Ammon's horn (tissue), 1 donor: ENCODE data around the gene FILIP1L.
"Not testable (repeated sequence)": the region's sequence is repeated elsewhere in the genome, so short reads cannot be mapped to it uniquely, and the experiment has no call there.

Experiments
- DNase-seq: peaks from one replicate; pipeline ENCODE4 v3.0.0-alpha.2; 2016; ENCODE audit warnings: low spot score

Gene FILIP1L

GRCh38 chr3:99842826-99843589, 271.3 kb downstream of the FILIP1L start:
- peak; percentile 69 for DNase-seq

GRCh38 chr3:99841949-99842348, 272.4 kb downstream of the FILIP1L start:
- DNase-seq: not testable (repeated sequence)

DNA sequence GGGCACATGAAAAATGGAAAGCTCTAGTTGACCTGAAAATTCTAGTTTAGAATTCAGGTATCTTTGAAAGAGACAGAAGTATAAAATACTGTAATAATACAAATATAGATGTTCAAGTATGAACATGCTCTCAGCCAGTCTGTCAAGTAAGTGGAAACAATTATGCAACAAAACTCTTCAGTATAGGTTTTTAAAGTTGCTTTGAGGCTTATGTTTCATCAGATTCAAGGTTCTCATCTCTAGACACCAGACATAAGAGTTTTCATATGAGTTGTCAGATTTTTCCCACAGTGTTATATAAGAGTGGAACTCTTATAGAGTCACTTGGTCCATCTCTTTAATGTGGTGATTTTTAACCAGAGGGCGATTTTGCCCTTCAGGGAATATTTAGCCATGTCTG, 274.7 kb downstream of the FILIP1L start:
- DNase-seq: no peak

DNA sequence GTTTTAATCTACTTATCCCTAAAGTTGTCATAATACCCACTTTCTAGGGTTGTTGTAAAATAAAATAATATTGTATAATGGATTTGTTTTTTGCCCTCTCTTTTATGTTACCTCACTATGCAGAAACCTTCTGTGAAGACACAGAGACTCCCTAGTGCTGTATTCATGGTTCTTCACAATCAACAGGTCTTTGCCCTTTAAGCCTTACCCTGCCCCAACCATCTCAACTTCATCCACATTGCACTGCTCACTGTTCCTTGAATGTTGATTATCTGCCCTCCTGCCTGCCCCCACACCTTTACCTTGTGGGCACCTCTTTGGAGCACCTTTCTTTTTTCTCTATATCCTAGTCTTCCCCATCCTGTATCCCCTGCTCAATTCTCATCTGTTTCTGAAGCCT, 275.5 kb downstream of the FILIP1L start:
- DNase-seq: no peak

DNA sequence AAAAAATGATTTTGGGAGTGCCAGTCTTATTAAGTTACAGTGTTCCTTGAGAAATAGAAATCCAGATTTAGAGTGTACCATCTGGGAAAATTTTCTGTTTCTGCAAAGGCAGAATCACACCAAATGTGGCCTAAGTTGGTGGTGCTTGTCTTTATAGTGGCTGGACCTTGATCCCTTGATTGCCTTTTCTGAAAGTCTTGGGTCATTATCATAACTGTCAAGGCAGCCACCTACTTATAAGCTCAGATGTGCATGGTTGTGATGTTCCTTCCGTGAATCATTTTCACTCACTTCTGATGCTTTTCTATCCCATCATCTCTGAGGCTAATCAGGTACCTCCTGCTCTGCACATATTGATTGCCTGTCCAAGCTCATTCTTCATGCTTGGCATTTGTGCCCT, 276.6 kb downstream of the FILIP1L start:
- no peak for DNase-seq

- DNase-seq: no peak
Observed at GRCh38 chr3:99836681-99837080, 277.6 kb downstream of the FILIP1L start.

GRCh38 chr3:99834211-99834957, 279.9 kb downstream of the FILIP1L start:
- DNase-seq: no peak

DNA sequence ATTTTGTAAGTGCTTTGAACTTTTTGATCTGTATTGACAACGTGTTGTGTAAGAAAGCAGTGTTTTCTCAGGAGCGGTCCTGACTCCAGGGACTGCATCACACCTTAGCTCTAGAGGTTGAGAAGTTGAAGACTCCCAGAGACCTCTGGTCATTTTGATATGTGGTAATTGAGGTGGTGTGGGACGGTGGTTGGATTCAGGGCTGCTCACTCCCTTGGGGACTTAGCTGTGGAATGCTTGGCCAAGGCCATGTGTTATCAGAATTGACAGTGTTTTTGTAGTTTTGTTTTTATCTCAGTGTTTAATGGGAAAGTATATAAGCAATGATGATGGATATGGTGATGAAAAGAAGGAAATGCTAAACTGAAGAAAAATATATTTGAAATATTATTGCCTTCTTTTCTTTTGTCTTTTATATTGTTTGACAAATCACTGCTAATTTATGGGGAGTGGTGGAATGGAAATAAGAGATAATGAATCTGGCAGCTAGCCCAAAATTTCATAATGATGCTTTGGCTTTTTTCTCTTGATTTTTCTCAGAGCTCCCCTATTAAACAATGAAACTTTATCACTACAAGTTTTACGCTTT, 280.6 kb downstream of the FILIP1L start:
- DNase-seq: no peak

GRCh38 chr3:99829844-99830243, 284.5 kb downstream of the FILIP1L start:
- DNase-seq: no peak

DNA sequence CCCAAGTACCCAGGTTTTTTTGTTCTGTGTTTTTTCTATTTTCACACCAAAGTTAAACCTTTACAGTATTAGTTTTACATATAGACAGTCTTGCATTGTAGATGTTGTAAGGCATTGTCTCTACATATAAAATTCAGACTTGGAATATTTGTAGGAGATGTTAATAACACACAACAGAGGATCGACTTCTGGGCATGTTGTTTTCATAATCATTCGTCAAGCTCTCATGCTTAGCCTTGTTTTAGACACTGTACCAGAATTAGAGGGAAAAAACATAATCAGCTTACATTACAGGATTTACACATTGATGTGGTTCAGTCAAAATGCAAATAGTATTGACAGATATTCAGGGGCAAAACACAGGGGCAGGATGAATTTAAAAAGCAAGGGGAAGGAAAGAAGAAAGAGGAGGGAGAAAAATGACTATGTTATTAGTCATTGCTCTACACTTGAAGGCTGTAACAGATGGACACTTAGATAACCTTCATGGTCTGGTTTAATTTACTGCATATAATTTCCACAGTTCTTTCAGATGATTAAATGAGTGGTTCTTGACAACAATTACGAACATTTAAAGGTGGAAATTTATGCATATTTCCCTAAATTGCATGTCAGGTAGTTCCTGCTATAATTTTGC, 289.2 kb downstream of the FILIP1L start:
- DNase-seq: no peak

- DNase-seq: no peak
Observed at GRCh38 chr3:99823723-99824711, 290.3 kb downstream of the FILIP1L start.

- no peak for DNase-seq
Observed at GRCh38 chr3:99818818-99819217, 295.5 kb downstream of the FILIP1L start.

DNA sequence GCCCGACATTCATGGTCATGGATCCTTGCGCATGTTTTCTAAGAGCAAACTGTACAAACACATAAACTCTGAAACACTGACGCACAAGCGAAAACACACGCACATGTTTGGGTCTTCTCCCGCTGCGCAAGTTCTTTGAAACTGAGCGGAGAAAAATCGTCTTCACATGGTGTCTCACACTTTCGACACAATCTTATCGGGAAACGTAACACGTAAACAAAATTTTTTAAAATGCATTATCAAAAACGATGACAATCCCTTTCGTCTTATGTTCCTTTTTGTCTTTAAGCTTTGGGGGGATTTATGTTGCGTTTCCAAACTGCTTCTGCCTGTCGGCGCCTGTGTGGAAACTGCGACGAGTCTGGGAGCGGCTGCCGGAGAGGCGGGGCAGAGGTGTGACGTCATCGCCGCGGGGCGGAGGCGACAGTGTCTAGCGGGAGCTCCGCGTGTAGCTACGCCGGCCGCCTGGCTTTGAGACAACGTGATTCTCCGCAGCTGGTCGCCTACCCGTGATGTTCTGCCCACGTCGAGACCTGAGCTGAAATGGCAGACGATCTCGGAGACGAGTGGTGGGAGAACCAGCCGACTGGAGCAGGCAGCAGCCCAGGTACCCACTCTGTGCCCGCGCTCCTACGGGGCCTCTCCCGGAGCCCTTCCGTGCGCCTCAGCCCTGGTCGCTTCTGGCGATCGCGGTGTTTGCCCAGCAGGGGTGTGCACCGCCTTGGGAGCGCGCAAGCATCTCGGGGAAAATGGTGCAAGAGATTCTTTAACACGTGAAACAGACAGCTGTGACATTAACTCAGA, 296.7 kb downstream of the FILIP1L start, which contains the start of gene CMSS1:
CMSS1 (plus strand) TSS at position 426 of the 804 bp plus-strand sequence.
- DNase-seq: peak; percentile 95

DNA sequence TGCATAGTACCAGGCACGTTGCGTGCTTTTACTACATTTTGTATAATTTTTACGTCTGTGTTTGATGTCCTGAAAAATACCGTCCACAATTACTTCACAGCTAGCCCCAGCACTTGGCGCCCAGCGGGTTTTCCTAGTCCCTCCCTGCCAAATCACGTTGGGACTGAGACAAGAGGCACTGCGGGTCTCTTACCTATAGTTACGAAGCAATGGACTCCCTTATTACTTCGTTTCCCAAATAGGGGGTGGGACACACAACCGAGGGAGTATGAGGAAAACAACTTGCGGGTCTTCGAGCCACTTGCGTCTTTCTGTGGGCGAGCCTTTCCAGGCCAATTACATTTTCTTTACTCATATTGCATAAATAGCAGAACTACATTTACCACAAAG, 297.3 kb downstream of the FILIP1L start:
- DNase-seq: no peak

- DNase-seq: no peak
Observed at GRCh38 chr3:99810403-99810802, 303.9 kb downstream of the FILIP1L start.

DNA sequence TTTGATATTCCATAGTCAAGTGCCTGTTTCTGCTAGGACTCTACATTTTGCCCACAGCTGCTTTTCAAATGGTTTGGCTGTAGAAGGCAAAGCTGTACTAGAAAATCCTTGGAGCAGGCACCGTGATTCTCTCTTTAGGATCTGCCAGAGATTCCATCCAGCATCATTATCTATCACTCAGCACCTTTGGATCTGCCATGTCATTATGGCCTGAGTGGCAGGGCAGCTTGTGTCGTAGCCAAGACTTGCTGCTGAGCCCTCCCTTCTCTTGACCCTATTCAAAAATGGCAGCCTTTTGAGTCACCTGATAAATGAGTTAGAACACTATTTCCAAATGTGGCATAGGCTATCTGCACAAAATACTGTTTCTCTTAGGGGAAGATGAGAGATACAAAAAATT, 304.7 kb downstream of the FILIP1L start:
- DNase-seq: no peak

DNA sequence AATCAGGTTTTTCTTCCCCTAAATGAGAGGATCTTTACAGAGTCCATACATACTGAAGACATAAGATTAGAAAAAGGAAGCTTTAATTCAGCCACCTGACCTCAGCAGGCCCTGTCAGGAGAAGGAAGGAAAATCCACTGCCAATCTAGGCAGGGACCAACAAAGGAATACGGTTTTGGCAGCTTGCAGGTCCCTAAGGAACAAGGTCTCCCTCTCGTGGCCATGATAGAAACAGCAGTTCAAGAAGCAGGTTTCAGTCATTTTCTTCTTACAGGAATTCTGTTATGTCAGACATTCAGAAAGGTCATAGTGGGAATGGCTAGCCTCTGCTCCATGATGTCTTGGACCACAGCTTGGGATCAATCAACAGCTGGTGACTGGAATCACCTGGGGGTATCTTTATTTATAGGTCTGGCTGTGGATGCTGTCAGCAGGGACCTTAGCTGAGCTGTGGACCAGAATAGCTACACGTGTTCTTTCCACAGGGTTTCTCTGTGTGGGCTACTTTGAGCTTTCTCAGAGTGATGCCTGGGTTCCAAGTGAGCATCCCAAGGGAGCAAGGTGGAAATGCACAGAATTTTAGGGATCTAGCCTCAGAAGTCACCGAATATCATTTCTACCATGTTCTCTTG, 306.0 kb downstream of the FILIP1L start:
- peak; percentile 74 for DNase-seq

DNA sequence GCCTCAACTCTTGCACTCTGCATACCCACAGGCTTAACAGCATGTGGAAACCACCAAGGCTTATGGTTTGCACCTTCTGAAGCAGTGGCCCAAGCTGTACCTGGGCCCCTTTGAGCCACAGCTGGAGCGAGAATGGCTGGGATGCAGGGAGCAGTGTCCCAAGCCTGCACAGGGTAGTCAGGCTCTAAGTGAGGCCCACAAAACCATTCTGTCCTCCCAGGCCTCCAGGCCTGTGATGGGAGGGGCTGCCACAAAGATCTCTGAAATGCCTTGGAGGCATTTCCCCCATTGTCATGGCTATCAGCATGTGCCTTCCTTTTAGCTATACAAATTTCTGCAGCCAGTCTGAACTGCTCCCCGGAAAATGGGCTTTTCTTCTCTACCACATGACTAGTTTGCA, 309.1 kb downstream of the FILIP1L start:
- DNase-seq: no peak

- no peak for DNase-seq
Observed at GRCh38 chr3:99803297-99803696, 311.0 kb downstream of the FILIP1L start.

DNA sequence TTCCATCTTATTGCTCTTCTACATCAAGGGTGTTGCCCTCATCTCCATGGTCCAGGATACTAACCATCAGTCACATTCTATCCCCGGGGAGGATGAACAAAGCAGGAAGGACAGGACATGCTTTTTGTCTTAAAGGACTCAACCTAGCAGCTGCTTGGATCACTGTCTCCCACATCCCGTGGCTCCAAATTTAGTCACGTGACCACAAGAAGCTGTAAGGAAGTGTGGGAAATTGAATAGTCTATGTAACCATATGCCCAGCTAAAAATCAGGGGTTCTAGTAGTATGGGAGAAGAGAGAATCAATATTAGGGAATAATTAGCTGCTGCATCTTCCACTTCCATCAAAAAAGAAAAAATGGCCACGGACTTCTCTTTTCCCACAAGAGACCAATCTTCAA, 314.9 kb downstream of the FILIP1L start:
- no peak for DNase-seq
